Uterus (tissue), 2 donors: ENCODE data around the gene SLC36A3.

Experiments
- POLR2A ChIP-seq, 2 donors: fragments of 450-650 bp; IDR thresholded peaks; one replicate each; pipeline ENCODE4 v1.6.1; 2016; ENCODE audit warnings: antibody characterized with exemption in 2 of 2, mild to moderate bottlenecking in 1 of 2, moderate library complexity in 1 of 2
- TF ChIP-seq, protein P1 (sequence below), 4 experiments: fragments of 200-600 bp in 2 of 4; fragments of 450-650 bp in 2 of 4; sonication (generic) in 2 of 4; IDR thresholded peaks; one replicate each; pipeline ENCODE4 v1.5.1; 2016 to 2019; ENCODE audit warnings: antibody characterized with exemption in 4 of 4, mild to moderate bottlenecking in 2 of 4, moderate library complexity in 1 of 4

DNA sequence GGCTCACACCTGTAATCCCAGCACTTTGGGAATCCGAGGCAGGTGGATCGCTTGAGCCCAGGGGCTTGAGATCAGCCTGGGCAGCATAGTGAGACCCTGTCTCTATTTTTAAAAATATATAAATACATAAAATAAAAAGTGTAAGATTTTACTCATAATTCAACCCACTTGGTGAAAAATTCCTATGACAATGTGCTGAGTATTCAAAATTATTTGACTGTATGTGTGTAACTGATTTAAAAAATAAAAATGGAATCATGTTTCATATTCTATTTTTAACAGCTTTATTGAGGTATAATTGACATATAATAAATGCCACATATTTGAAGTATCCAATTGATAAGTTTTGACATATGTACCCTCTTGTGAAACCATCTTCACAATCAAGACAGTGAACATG is 27.8 kb downstream of the SLC36A3 start:
- TF ChIP-seq, protein P1, sequence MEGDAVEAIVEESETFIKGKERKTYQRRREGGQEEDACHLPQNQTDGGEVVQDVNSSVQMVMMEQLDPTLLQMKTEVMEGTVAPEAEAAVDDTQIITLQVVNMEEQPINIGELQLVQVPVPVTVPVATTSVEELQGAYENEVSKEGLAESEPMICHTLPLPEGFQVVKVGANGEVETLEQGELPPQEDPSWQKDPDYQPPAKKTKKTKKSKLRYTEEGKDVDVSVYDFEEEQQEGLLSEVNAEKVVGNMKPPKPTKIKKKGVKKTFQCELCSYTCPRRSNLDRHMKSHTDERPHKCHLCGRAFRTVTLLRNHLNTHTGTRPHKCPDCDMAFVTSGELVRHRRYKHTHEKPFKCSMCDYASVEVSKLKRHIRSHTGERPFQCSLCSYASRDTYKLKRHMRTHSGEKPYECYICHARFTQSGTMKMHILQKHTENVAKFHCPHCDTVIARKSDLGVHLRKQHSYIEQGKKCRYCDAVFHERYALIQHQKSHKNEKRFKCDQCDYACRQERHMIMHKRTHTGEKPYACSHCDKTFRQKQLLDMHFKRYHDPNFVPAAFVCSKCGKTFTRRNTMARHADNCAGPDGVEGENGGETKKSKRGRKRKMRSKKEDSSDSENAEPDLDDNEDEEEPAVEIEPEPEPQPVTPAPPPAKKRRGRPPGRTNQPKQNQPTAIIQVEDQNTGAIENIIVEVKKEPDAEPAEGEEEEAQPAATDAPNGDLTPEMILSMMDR (IDR thresholded peaks at IDR 0.05) = no peak
- TF ChIP-seq POLR2A (IDR thresholded peaks at IDR 0.05) = no peak
